Measurements from ENCODE around the gene CDH9.
A peak's percentile ranks its signal among the peaks of the same experiment; 100 is the strongest.
"Not testable (repeated sequence)": the region's sequence is repeated elsewhere in the genome, so short reads cannot be mapped to it uniquely, and the experiment has no call there.

Gene CDH9

GRCh38 chr5:26955161-26955560 lies 83.2 kb downstream of the CDH9 start:
- no peak for DNase-seq (ENCODE audit: low spot score)

GRCh38 chr5:26948921-26949320 lies 89.5 kb downstream of the CDH9 start:
- DNase-seq (ENCODE audit: low spot score) = no peak

GRCh38 chr5:26945901-26946300 lies 92.5 kb downstream of the CDH9 start:
- DNase-seq (ENCODE audit: low spot score) = no peak

- no peak for DNase-seq (ENCODE audit: low spot score)
These were observed 95.9 kb downstream of the CDH9 start for GRCh38 chr5:26942481-26942880.

GRCh38 chr5:26940994-26941393 lies 97.4 kb downstream of the CDH9 start:
- DNase-seq (ENCODE audit: low spot score) = no peak

- no peak for DNase-seq (ENCODE audit: low spot score)
These were observed 106.1 kb downstream of the CDH9 start for GRCh38 chr5:26932238-26932637.

GRCh38 chr5:26921439-26921838 lies 116.9 kb downstream of the CDH9 start:
- no peak for DNase-seq (ENCODE audit: low spot score)

- no peak for DNase-seq (ENCODE audit: low spot score)
These were observed 134.9 kb downstream of the CDH9 start for GRCh38 chr5:26903469-26903868.

GRCh38 chr5:26894719-26895263 lies 143.6 kb downstream of the CDH9 start:
- DNase-seq (ENCODE audit: low spot score) = no peak

GRCh38 chr5:26893078-26893477 lies 145.3 kb downstream of the CDH9 start:
- DNase-seq (ENCODE audit: low spot score) = no peak

GRCh38 chr5:26889815-26890214 lies 148.6 kb downstream of the CDH9 start:
- DNase-seq (ENCODE audit: low spot score) = no peak

- no peak for DNase-seq (ENCODE audit: low spot score)
These were observed 153.9 kb downstream of the CDH9 start for GRCh38 chr5:26884481-26884880.

GRCh38 chr5:26883375-26883774 lies 155.0 kb downstream of the CDH9 start:
- no peak for DNase-seq (ENCODE audit: low spot score)

- DNase-seq (ENCODE audit: low spot score) = no peak
These were observed 156.5 kb downstream of the CDH9 start for GRCh38 chr5:26881901-26882300.

GRCh38 chr5:26877154-26877553 lies 161.2 kb downstream of the CDH9 start:
- no peak for DNase-seq (ENCODE audit: low spot score)

- no peak for DNase-seq (ENCODE audit: low spot score)
These were observed 166.0 kb downstream of the CDH9 start for GRCh38 chr5:26872337-26872736.

- no peak for DNase-seq (ENCODE audit: low spot score)
These were observed 168.6 kb downstream of the CDH9 start for GRCh38 chr5:26869781-26870180.

GRCh38 chr5:26868504-26868903 lies 169.9 kb downstream of the CDH9 start:
- DNase-seq (ENCODE audit: low spot score) = no peak

GRCh38 chr5:26864061-26864460 lies 174.3 kb downstream of the CDH9 start:
- no peak for DNase-seq (ENCODE audit: low spot score)

GRCh38 chr5:26856238-26856637 lies 182.1 kb downstream of the CDH9 start:
- no peak for DNase-seq (ENCODE audit: low spot score)

GRCh38 chr5:26852450-26852849 lies 185.9 kb downstream of the CDH9 start:
- not testable (repeated sequence) for DNase-seq (ENCODE audit: low spot score)

GRCh38 chr5:26847041-26847736 lies 191.2 kb downstream of the CDH9 start:
- DNase-seq (ENCODE audit: low spot score) = no peak

GRCh38 chr5:26843677-26844076 lies 194.7 kb downstream of the CDH9 start:
- DNase-seq (ENCODE audit: low spot score) = no peak

GRCh38 chr5:26833596-26833995 lies 204.8 kb downstream of the CDH9 start:
- peak; percentile 2 for DNase-seq (ENCODE audit: low spot score)
